ENCODE results near the gene GYPA. TPM values are rescaled to one million over a fixed set of nuclear protein-coding genes. Genes with fewer than 3 reads are reported as not detected.
"Not testable (repeated sequence)": the region's sequence is repeated elsewhere in the genome, so short reads cannot be mapped to it uniquely, and the experiment has no call there.

The GYPA gene
- total and polyA plus RNA-seq, 4 donors, result 338 TPM; not detected in 3

GRCh38 chr4:144090744-144091143 lies 49.8 kb downstream of the GYPA start:
- Histone ChIP-seq H3K9ac (ENCODE audit: low read depth in 1 of 2, low read length in 2 of 2) (no peak overlapping the region), H3K4me3 (ENCODE audit: low read depth in 1 of 3, low read length in 3 of 3) (no peak overlapping the region), H3K27me3 (ENCODE audit: control insufficient read depth in 4 of 4, insufficient read depth in 4 of 4, low read length in 3 of 4) (no peaks in the 10 kb centered on the region), H3K4me1 (ENCODE audit: control insufficient read depth in 4 of 4, insufficient read depth in 4 of 4, low read length in 3 of 4) (no peaks in the 10 kb centered on the region), H3K27ac (ENCODE audit: low read depth in 1 of 2, low read length in 2 of 2) (no peak overlapping the region), H3K36me3 (ENCODE audit: control insufficient read depth in 4 of 4, insufficient read depth in 3 of 4, low read depth in 1 of 4, low read length in 3 of 4) (no peaks in the 10 kb centered on the region), H3K9me3 (ENCODE audit: control insufficient read depth in 4 of 4, low read length in 3 of 4) (no peaks in the 10 kb centered on the region)
- TF ChIP-seq TAF1 (conservative IDR thresholded peaks at IDR 0.05), result no peak
- TF ChIP-seq RXRA (IDR thresholded peaks at IDR 0.05), result no peak
- TF ChIP-seq EGR1 (IDR thresholded peaks at IDR 0.05; ENCODE audit: low read depth in 2 of 2), result no peak
- no peak for TF ChIP-seq GABPA (IDR thresholded peaks at IDR 0.05 in 1 of 2, conservative IDR thresholded peaks at IDR 0.05 in 1 of 2)
- no peak for TF ChIP-seq MAX (IDR thresholded peaks at IDR 0.05)
- 64% methylated on average over 5 of the region's 5 CpGs for WGBS
- no peak for DNase-seq (ENCODE audit: low spot score)

GRCh38 chr4:144082053-144082452 lies 58.5 kb downstream of the GYPA start:
- WGBS, result 73% methylated on average over 3 of the region's 3 CpGs
- H3K9me3 ChIP-seq (ENCODE audit: control insufficient read depth in 4 of 4, low read length in 3 of 4); H3K4me1 ChIP-seq (ENCODE audit: control insufficient read depth in 4 of 4, insufficient read depth in 4 of 4, low read length in 3 of 4); H3K36me3 ChIP-seq (ENCODE audit: control insufficient read depth in 4 of 4, insufficient read depth in 3 of 4, low read depth in 1 of 4, low read length in 3 of 4); DNase-seq (ENCODE audit: low spot score); H3K9ac ChIP-seq (ENCODE audit: low read depth in 1 of 2, low read length in 2 of 2); H3K27ac ChIP-seq (ENCODE audit: low read depth in 1 of 2, low read length in 2 of 2); H3K4me3 ChIP-seq (ENCODE audit: low read depth in 1 of 3, low read length in 3 of 3); H3K27me3 ChIP-seq (ENCODE audit: control insufficient read depth in 4 of 4, insufficient read depth in 4 of 4, low read length in 3 of 4): not testable (repeated sequence)

- H3K27me3 ChIP-seq (ENCODE audit: control insufficient read depth in 4 of 4, insufficient read depth in 4 of 4, low read length in 3 of 4); H3K36me3 ChIP-seq (ENCODE audit: control insufficient read depth in 4 of 4, insufficient read depth in 3 of 4, low read depth in 1 of 4, low read length in 3 of 4); H3K27ac ChIP-seq (ENCODE audit: low read depth in 1 of 2, low read length in 2 of 2); H3K4me3 ChIP-seq (ENCODE audit: low read depth in 1 of 3, low read length in 3 of 3); H3K9me3 ChIP-seq (ENCODE audit: control insufficient read depth in 4 of 4, low read length in 3 of 4); DNase-seq (ENCODE audit: low spot score); H3K9ac ChIP-seq (ENCODE audit: low read depth in 1 of 2, low read length in 2 of 2); H3K4me1 ChIP-seq (ENCODE audit: control insufficient read depth in 4 of 4, insufficient read depth in 4 of 4, low read length in 3 of 4): not testable (repeated sequence)
- 57% methylated on average over 4 of the region's 4 CpGs for WGBS
Observed at GRCh38 chr4:144080135-144080534, 60.4 kb downstream of the GYPA start.

- whole genome bisulfite sequencing, result 39% methylated on average over 2 of the region's 2 CpGs
- not testable (repeated sequence) for H3K36me3 ChIP-seq (ENCODE audit: control insufficient read depth in 4 of 4, insufficient read depth in 3 of 4, low read depth in 1 of 4, low read length in 3 of 4); H3K4me1 ChIP-seq (ENCODE audit: control insufficient read depth in 4 of 4, insufficient read depth in 4 of 4, low read length in 3 of 4); H3K9me3 ChIP-seq (ENCODE audit: control insufficient read depth in 4 of 4, low read length in 3 of 4); DNase-seq (ENCODE audit: low spot score); H3K9ac ChIP-seq (ENCODE audit: low read depth in 1 of 2, low read length in 2 of 2); H3K4me3 ChIP-seq (ENCODE audit: low read depth in 1 of 3, low read length in 3 of 3); H3K27ac ChIP-seq (ENCODE audit: low read depth in 1 of 2, low read length in 2 of 2); H3K27me3 ChIP-seq (ENCODE audit: control insufficient read depth in 4 of 4, insufficient read depth in 4 of 4, low read length in 3 of 4)
Observed at GRCh38 chr4:144078746-144079145, 61.8 kb downstream of the GYPA start.

GRCh38 chr4:144061556-144061955 lies 79.0 kb downstream of the GYPA start:
- H3K4me1 ChIP-seq (ENCODE audit: control insufficient read depth in 4 of 4, insufficient read depth in 4 of 4, low read length in 3 of 4); H3K9ac ChIP-seq (ENCODE audit: low read depth in 1 of 2, low read length in 2 of 2); H3K4me3 ChIP-seq (ENCODE audit: low read depth in 1 of 3, low read length in 3 of 3); DNase-seq (ENCODE audit: low spot score); H3K27me3 ChIP-seq (ENCODE audit: control insufficient read depth in 4 of 4, insufficient read depth in 4 of 4, low read length in 3 of 4); H3K27ac ChIP-seq (ENCODE audit: low read depth in 1 of 2, low read length in 2 of 2); H3K36me3 ChIP-seq (ENCODE audit: control insufficient read depth in 4 of 4, insufficient read depth in 3 of 4, low read depth in 1 of 4, low read length in 3 of 4); H3K9me3 ChIP-seq (ENCODE audit: control insufficient read depth in 4 of 4, low read length in 3 of 4): not testable (repeated sequence)

- not testable (repeated sequence) for DNase-seq (ENCODE audit: low spot score); H3K27ac ChIP-seq (ENCODE audit: low read depth in 1 of 2, low read length in 2 of 2); H3K27me3 ChIP-seq (ENCODE audit: control insufficient read depth in 4 of 4, insufficient read depth in 4 of 4, low read length in 3 of 4); H3K9ac ChIP-seq (ENCODE audit: low read depth in 1 of 2, low read length in 2 of 2); H3K4me3 ChIP-seq (ENCODE audit: low read depth in 1 of 3, low read length in 3 of 3); H3K9me3 ChIP-seq (ENCODE audit: control insufficient read depth in 4 of 4, low read length in 3 of 4); H3K4me1 ChIP-seq (ENCODE audit: control insufficient read depth in 4 of 4, insufficient read depth in 4 of 4, low read length in 3 of 4); H3K36me3 ChIP-seq (ENCODE audit: control insufficient read depth in 4 of 4, insufficient read depth in 3 of 4, low read depth in 1 of 4, low read length in 3 of 4)
- 43% methylated on average over 3 of the region's 3 CpGs for WGBS
Observed at GRCh38 chr4:144060234-144060859, 80.2 kb downstream of the GYPA start.
